ENCODE results near the gene CD247.

- no peak for TF ChIP-seq EZH2 (IDR thresholded peaks at IDR 0.05)
- no peak for TF ChIP-seq POLR2AphosphoS5 (IDR thresholded peaks at IDR 0.05; ENCODE audit: borderline replicate concordance, low read depth, low read length)
Observed at GRCh38 chr1:167529829-167530474, 11.6 kb upstream of the CD247 start.

Data from SK-N-MC (cell line).